KMS-11 (cell line): ENCODE measurements around the gene CDK9.

Source experiments
- H2AFZ ChIP-seq: fragments of 200-600 bp; sonication (generic); 2 replicates; pipeline ENCODE4 v1.6.1; 2016; ENCODE audit warnings: antibody characterized with exemption, mixed run types, low read depth
- H3K27ac ChIP-seq: fragments of 200-600 bp; sonication (generic); 2 replicates; pipeline ENCODE4 v1.6.1; 2016; ENCODE audit warnings: mild to moderate bottlenecking, mixed run types
- H3K27me3 ChIP-seq: fragments of 200-600 bp; sonication (generic); 2 replicates; pipeline ENCODE4 v1.6.1; 2017; ENCODE audit warnings: mild to moderate bottlenecking, low read depth, mixed run types, moderate library complexity; ENCODE audit not compliant: insufficient read depth
- H3K36me3 ChIP-seq: fragments of 200-600 bp; sonication (generic); 2 replicates; pipeline ENCODE4 v1.6.1; 2017; ENCODE audit warnings: mild to moderate bottlenecking, mixed run types; ENCODE audit not compliant: insufficient read depth
- H3K4me1 ChIP-seq: fragments of 200-600 bp; sonication (generic); 2 replicates; pipeline ENCODE4 v1.6.1; 2016; ENCODE audit warnings: mild to moderate bottlenecking, low read depth, mixed run types; ENCODE audit not compliant: poor library complexity, severe bottlenecking
- H3K4me2 ChIP-seq: fragments of 200-600 bp; sonication (generic); 2 replicates; pipeline ENCODE4 v1.7.0; 2016; ENCODE audit warnings: mild to moderate bottlenecking, mixed run types
- H3K4me3 ChIP-seq: fragments of 200-600 bp; sonication (generic); IDR thresholded peaks from 2 replicates; pipeline ENCODE4 v1.6.1; 2017; ENCODE audit warnings: low read depth, low read length, mixed read lengths; ENCODE audit not compliant: insufficient read depth
- H3K79me2 ChIP-seq: fragments of 200-600 bp; sonication (generic); 2 replicates; pipeline ENCODE4 v1.6.1; 2016; ENCODE audit warnings: low read depth, mixed run types; ENCODE audit not compliant: insufficient read depth
- H3K9ac ChIP-seq: fragments of 200-600 bp; sonication (generic); 2 replicates; pipeline ENCODE4 v1.6.1; 2016; ENCODE audit warnings: mild to moderate bottlenecking, mixed run types
- H4K20me1 ChIP-seq: fragments of 200-600 bp; sonication (generic); 2 replicates; pipeline ENCODE4 v1.6.1; 2016; ENCODE audit warnings: mild to moderate bottlenecking, mixed run types; ENCODE audit not compliant: insufficient read depth
- TF ChIP-seq, protein P1 (sequence below): fragments of 200-600 bp; sonication (generic); conservative IDR thresholded peaks from 2 replicates; pipeline ENCODE4 v1.6.1; 2017; ENCODE audit warnings: low read depth, mild to moderate bottlenecking, antibody characterized with exemption, low read length, moderate library complexity, mixed read lengths

Gene CDK9

DNA sequence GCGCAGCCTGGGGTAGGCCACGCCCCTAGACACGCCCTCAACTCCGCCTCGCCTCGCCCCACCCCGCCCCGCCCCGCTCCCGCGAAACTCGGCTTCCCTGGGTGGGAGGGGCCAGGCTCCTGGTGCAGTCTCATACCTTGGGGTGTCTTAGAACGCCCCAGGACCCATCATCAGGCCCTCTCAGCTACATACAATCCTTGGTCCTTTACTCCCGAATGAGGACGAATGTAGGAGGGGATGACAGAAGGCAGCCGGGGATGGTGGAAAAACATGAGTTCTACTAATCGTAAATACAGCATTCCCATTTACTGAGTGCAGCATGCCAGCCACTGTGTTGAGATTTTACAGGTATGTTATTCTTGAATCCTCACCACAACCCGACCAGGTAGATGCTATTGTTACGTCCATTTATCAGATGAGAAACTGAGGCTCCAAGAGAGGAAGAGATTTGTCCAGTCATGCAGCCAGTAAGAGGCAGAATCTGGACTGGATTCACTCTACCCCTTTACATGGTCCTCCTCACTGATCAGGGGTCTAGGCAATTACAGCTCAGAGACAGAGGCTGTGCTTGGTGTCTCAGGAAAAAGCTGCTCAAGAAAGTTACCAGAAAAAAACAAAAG is 14.2 kb upstream of the CDK9 start:
- Histone ChIP-seq H3K9ac (no peak overlapping the region), H2AFZ (peak overlapping the region; percentile 27; the same call in 1 of the 2 replicates), H4K20me1 (no peaks in the 10 kb centered on the region), H3K79me2 (peaks cover 17% of the 10 kb centered on the region), H3K36me3 (no peaks in the 10 kb centered on the region), H3K4me1 (peaks cover 65% of the 10 kb centered on the region), H3K27me3 (no peaks in the 10 kb centered on the region), H3K27ac (peak overlapping the region; percentile 42; the same call in 1 of the 2 replicates), H3K4me3 (no peak overlapping the region), H3K4me2 (peak overlapping the region; percentile 43)
- TF ChIP-seq, protein P1, sequence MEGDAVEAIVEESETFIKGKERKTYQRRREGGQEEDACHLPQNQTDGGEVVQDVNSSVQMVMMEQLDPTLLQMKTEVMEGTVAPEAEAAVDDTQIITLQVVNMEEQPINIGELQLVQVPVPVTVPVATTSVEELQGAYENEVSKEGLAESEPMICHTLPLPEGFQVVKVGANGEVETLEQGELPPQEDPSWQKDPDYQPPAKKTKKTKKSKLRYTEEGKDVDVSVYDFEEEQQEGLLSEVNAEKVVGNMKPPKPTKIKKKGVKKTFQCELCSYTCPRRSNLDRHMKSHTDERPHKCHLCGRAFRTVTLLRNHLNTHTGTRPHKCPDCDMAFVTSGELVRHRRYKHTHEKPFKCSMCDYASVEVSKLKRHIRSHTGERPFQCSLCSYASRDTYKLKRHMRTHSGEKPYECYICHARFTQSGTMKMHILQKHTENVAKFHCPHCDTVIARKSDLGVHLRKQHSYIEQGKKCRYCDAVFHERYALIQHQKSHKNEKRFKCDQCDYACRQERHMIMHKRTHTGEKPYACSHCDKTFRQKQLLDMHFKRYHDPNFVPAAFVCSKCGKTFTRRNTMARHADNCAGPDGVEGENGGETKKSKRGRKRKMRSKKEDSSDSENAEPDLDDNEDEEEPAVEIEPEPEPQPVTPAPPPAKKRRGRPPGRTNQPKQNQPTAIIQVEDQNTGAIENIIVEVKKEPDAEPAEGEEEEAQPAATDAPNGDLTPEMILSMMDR, result no peak

DNA sequence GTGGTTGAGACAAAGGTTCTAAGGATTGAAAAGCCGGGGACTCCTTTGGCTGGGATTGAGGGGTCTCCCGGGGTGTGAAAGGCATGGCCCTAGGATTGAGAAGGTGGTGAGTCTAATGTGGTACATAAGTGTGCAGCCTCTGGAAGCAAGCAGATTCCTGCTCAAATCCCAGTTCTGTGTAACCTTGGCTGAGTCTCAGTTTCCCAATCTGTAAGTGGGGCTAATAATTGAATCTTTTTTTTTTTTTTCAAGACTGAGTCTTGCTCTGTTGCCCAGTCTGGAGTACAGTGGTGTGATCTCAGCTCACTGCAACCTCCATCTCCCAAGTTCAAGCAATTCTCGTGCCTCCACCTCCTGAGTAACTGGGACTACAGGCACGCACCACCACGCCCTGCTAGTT is 13.2 kb upstream of the CDK9 start:
- H3K4me2 ChIP-seq, result no peak overlapping the region
- H3K27ac ChIP-seq, result peak overlapping the region; percentile 42; the same call in 1 of the 2 replicates

DNA sequence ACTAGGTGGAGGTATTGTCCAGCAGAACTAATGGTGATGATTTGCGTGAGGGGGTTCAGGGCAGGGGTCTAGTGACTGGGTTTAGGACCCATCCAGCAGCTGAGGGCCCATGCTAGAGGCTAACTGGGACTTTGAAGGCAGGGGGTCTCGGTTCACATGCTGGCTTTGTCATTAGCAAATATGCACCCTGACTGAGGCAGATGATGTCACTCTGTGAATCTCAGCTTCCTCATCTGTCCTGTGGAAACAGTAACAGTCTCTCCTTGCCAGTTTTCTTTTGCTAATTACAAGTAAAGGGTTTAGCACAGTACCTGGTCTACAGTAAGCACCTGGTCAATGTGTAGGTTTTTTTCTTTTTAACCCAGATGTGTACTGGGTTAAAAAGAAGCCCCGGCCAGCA is 12.6 kb upstream of the CDK9 start:
- H3K79me2 ChIP-seq, result peaks cover 30% of the 10 kb centered on the region
- H3K4me1 ChIP-seq, result peaks cover 72% of the 10 kb centered on the region
- no peak overlapping the region for H3K4me3 ChIP-seq
- H4K20me1 ChIP-seq, result no peaks in the 10 kb centered on the region
- H2AFZ ChIP-seq, result no peak overlapping the region
- H3K4me2 ChIP-seq, result no peak overlapping the region
- H3K9ac ChIP-seq, result no peak overlapping the region
- no peaks in the 10 kb centered on the region for H3K36me3 ChIP-seq
- H3K27me3 ChIP-seq, result no peaks in the 10 kb centered on the region
- TF ChIP-seq, protein P1, result no peak
- H3K27ac ChIP-seq, result peak overlapping the region; percentile 42; the same call in 1 of the 2 replicates

More for the DNA sequence above, 13.2 kb upstream of the CDK9 start:
- H3K4me1 ChIP-seq, result peaks cover 69% of the 10 kb centered on the region
- no peak overlapping the region for H3K4me3 ChIP-seq
- no peaks in the 10 kb centered on the region for H3K36me3 ChIP-seq
- TF ChIP-seq, protein P1, result no peak
- H3K9ac ChIP-seq, result no peak overlapping the region
- H3K79me2 ChIP-seq, result peaks cover 24% of the 10 kb centered on the region
- no peaks in the 10 kb centered on the region for H4K20me1 ChIP-seq
- H3K27me3 ChIP-seq, result no peaks in the 10 kb centered on the region
- H2AFZ ChIP-seq, result no peak overlapping the region

DNA sequence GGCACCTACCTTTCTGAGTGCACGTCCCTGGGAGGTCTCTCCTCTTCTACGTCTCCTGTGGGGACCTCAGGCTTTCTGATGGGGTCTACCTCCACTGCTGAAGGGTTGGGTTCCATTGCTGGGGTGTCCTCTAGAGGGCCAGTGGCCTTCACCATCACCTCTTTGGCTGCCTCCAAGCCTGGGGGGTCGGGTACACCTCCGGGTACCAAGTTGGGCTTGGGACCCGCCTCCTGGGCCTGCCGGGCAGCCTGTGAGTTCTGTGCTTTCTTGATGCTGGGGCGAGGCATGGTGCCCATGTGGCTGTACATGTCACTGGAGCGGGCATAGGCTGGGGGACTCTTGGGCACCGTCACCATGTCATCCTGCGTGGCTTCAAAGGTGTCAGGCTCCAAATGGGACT is 11.9 kb upstream of the CDK9 start:
- H3K9ac ChIP-seq, result no peak overlapping the region
- no peak overlapping the region for H3K27ac ChIP-seq
- no peak overlapping the region for H2AFZ ChIP-seq
- H3K36me3 ChIP-seq, result no peaks in the 10 kb centered on the region
- peaks cover 31% of the 10 kb centered on the region for H3K79me2 ChIP-seq
- H3K4me1 ChIP-seq, result peaks cover 77% of the 10 kb centered on the region
- H3K27me3 ChIP-seq, result no peaks in the 10 kb centered on the region
- H3K4me2 ChIP-seq, result no peak overlapping the region
- TF ChIP-seq, protein P1, result no peak
- no peaks in the 10 kb centered on the region for H4K20me1 ChIP-seq
- no peak overlapping the region for H3K4me3 ChIP-seq
